HCT116 (cell line): ENCODE results near the gene ZNF541.

Experiments used
- EGR1 ChIP-seq: IDR thresholded peaks from 2 replicates; pipeline ENCODE4 v1.6.1; 2012; ENCODE audit warnings: low read depth
- POLR2A ChIP-seq: IDR thresholded peaks from 2 replicates; pipeline ENCODE4 v1.7.0; 2011; ENCODE audit warnings: borderline replicate concordance; ENCODE audit not compliant: insufficient read depth, insufficient read length; ENCODE audit errors: extremely low read depth
- POLR2AphosphoS5 ChIP-seq: IDR thresholded peaks from 2 replicates; pipeline ENCODE4 v1.6.1; 2011; ENCODE audit warnings: mild to moderate bottlenecking, low read depth, low read length, moderate library complexity
- SRF ChIP-seq: IDR thresholded peaks from 2 replicates; pipeline ENCODE4 v1.6.1; 2012; ENCODE audit warnings: low read depth
- TF ChIP-seq, protein P1 (sequence below), 3 experiments: fragments of 200-600 bp in 1 of 3; sonication (generic) in 1 of 3; IDR thresholded peaks in 2 of 3; conservative IDR thresholded peaks in 1 of 3; 2 replicates each; pipeline ENCODE4 v1.5.1; 2012 to 2017; ENCODE audit warnings: low read depth in 2 of 3, low read length in 2 of 3, antibody characterized with exemption in 1 of 3, borderline replicate concordance in 1 of 3, control low read depth in 1 of 3, mild to moderate bottlenecking in 1 of 3, mixed read lengths in 1 of 3, mixed run types in 1 of 3, moderate library complexity in 1 of 3; ENCODE audit not compliant: insufficient read depth in 1 of 3
- TF ChIP-seq, protein P2 (sequence below): IDR thresholded peaks from 2 replicates; pipeline ENCODE4 v1.6.1; 2012
- TF ChIP-seq, protein P3 (sequence below): IDR thresholded peaks from 2 replicates; pipeline ENCODE4 v1.6.1; 2011; ENCODE audit warnings: mild to moderate bottlenecking, low read length, moderate library complexity; ENCODE audit not compliant: insufficient replicate concordance; ENCODE audit errors: extremely low read depth

DNA sequence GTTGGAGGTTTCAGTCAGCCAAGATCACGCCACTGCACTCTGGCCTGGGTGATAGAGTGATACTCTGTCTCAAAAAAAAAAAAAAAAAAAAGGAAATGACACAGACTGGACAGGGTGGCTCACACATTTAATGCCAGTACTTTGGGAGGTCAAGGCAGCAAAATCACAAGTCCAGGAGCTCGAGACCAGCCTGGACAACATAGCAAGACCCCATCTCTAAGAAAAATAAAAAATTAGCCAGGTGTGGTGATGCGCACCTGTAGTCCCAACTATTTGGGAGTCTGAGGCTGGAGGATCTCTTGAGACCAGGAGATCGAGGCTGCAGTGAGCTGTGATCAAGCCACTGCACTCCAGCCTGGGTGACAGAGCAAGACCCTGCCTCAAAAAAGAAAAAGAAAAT lies 35.5 kb downstream of the ZNF541 start:
- TF ChIP-seq, protein P1, sequence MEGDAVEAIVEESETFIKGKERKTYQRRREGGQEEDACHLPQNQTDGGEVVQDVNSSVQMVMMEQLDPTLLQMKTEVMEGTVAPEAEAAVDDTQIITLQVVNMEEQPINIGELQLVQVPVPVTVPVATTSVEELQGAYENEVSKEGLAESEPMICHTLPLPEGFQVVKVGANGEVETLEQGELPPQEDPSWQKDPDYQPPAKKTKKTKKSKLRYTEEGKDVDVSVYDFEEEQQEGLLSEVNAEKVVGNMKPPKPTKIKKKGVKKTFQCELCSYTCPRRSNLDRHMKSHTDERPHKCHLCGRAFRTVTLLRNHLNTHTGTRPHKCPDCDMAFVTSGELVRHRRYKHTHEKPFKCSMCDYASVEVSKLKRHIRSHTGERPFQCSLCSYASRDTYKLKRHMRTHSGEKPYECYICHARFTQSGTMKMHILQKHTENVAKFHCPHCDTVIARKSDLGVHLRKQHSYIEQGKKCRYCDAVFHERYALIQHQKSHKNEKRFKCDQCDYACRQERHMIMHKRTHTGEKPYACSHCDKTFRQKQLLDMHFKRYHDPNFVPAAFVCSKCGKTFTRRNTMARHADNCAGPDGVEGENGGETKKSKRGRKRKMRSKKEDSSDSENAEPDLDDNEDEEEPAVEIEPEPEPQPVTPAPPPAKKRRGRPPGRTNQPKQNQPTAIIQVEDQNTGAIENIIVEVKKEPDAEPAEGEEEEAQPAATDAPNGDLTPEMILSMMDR (IDR thresholded peaks at IDR 0.05 in 2 of 3, conservative IDR thresholded peaks at IDR 0.05 in 1 of 3; ENCODE audit: borderline replicate concordance in 1 of 3, insufficient read depth in 1 of 3, low read depth in 2 of 3, low read length in 2 of 3), result no peak
- TF ChIP-seq, protein P2, sequence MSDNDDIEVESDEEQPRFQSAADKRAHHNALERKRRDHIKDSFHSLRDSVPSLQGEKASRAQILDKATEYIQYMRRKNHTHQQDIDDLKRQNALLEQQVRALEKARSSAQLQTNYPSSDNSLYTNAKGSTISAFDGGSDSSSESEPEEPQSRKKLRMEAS, result no peak
- TF ChIP-seq POLR2A (no peak), SRF (no peak), POLR2AphosphoS5 (no peak), EGR1 (no peak)
- TF ChIP-seq, protein P3, sequence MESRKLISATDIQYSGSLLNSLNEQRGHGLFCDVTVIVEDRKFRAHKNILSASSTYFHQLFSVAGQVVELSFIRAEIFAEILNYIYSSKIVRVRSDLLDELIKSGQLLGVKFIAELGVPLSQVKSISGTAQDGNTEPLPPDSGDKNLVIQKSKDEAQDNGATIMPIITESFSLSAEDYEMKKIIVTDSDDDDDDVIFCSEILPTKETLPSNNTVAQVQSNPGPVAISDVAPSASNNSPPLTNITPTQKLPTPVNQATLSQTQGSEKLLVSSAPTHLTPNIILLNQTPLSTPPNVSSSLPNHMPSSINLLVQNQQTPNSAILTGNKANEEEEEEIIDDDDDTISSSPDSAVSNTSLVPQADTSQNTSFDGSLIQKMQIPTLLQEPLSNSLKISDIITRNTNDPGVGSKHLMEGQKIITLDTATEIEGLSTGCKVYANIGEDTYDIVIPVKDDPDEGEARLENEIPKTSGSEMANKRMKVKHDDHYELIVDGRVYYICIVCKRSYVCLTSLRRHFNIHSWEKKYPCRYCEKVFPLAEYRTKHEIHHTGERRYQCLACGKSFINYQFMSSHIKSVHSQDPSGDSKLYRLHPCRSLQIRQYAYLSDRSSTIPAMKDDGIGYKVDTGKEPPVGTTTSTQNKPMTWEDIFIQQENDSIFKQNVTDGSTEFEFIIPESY, result no peak
